HEK293 (cell line): ENCODE measurements around the gene PIK3CD.

Experiments
- SETDB1 ChIP-seq: IDR thresholded peaks from one replicate; pipeline ENCODE4 v1.6.1; 2017; ENCODE audit warnings: mild to moderate bottlenecking, low read length, moderate library complexity, mixed read lengths; ENCODE audit not compliant: insufficient read length
- ZNF549 ChIP-seq: fragments of 450-650 bp; IDR thresholded peaks from 2 replicates; pipeline ENCODE4 v1.5.1; 2018; ENCODE audit warnings: missing biosample characterization, missing genetic modification characterization, mild to moderate bottlenecking, inconsistent platforms, moderate library complexity
- ZNF629 ChIP-seq: fragments of 450-650 bp; formaldehyde crosslinking; IDR thresholded peaks from 2 replicates; pipeline ENCODE4 v1.5.1; 2017; ENCODE audit warnings: missing biosample characterization, missing genetic modification characterization
- TF ChIP-seq, protein P1 (sequence below): fragments of 450-650 bp; formaldehyde crosslinking; IDR thresholded peaks from 2 replicates; pipeline ENCODE4 v1.5.1; 2016; ENCODE audit warnings: missing biosample characterization, missing genetic modification characterization
- TF ChIP-seq, protein P2 (sequence below): fragments of 450-650 bp; formaldehyde crosslinking; IDR thresholded peaks from 2 replicates; pipeline ENCODE4 v1.5.1; 2016; ENCODE audit warnings: missing biosample characterization, missing genetic modification characterization
- TF ChIP-seq, protein P3 (sequence below): fragments of 450-650 bp; formaldehyde crosslinking; IDR thresholded peaks from 2 replicates; pipeline ENCODE4 v1.5.1; 2016; ENCODE audit warnings: missing biosample characterization, missing genetic modification characterization, low read depth
- TF ChIP-seq, protein P4 (sequence below): fragments of 450-650 bp; formaldehyde crosslinking; optimal IDR thresholded peaks from 2 replicates; pipeline ENCODE3; 2016; ENCODE audit warnings: missing biosample characterization, mild to moderate bottlenecking, missing genetic modification characterization
- TF ChIP-seq, protein P5 (sequence below): fragments of 450-650 bp; formaldehyde crosslinking; IDR thresholded peaks from 2 replicates; pipeline ENCODE4 v1.5.1; 2016; ENCODE audit warnings: missing biosample characterization, missing genetic modification characterization
- TF ChIP-seq, protein P6 (sequence below): sonication (generic); formaldehyde crosslinking; IDR thresholded peaks from 2 replicates; pipeline ENCODE4 v1.8.1; 2022; ENCODE audit warnings: mild to moderate bottlenecking, moderate library complexity, missing genetic modification reagents

DNA sequence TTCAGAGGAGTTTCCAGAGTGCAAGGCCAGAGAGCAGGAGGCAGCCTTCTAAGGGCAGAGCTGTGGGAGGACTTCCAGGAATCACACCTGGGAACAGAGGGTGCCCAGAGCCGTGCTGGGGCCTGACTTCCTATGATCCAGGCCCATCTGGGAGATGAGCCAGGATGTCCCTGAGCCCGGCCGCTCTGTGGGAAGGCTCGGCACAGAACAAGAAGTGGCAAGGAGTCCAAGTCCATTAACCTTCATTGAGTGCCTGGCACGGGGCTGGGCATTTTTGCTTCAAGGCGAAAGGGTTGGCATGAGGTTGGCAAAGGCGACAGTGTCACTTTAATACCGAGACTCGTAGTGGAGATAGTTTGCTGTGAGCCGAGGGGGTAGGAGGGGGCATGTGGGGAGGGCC, 44.6 kb upstream of the PIK3CD start:
- TF ChIP-seq, protein P1, sequence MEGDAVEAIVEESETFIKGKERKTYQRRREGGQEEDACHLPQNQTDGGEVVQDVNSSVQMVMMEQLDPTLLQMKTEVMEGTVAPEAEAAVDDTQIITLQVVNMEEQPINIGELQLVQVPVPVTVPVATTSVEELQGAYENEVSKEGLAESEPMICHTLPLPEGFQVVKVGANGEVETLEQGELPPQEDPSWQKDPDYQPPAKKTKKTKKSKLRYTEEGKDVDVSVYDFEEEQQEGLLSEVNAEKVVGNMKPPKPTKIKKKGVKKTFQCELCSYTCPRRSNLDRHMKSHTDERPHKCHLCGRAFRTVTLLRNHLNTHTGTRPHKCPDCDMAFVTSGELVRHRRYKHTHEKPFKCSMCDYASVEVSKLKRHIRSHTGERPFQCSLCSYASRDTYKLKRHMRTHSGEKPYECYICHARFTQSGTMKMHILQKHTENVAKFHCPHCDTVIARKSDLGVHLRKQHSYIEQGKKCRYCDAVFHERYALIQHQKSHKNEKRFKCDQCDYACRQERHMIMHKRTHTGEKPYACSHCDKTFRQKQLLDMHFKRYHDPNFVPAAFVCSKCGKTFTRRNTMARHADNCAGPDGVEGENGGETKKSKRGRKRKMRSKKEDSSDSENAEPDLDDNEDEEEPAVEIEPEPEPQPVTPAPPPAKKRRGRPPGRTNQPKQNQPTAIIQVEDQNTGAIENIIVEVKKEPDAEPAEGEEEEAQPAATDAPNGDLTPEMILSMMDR (tag by site-specific recombination), result no peak
- TF ChIP-seq ZNF629 (tag by site-specific recombination) (no peak), ZNF549 (tag by site-specific recombination) (no peak), SETDB1 (no peak)
- TF ChIP-seq, protein P2, sequence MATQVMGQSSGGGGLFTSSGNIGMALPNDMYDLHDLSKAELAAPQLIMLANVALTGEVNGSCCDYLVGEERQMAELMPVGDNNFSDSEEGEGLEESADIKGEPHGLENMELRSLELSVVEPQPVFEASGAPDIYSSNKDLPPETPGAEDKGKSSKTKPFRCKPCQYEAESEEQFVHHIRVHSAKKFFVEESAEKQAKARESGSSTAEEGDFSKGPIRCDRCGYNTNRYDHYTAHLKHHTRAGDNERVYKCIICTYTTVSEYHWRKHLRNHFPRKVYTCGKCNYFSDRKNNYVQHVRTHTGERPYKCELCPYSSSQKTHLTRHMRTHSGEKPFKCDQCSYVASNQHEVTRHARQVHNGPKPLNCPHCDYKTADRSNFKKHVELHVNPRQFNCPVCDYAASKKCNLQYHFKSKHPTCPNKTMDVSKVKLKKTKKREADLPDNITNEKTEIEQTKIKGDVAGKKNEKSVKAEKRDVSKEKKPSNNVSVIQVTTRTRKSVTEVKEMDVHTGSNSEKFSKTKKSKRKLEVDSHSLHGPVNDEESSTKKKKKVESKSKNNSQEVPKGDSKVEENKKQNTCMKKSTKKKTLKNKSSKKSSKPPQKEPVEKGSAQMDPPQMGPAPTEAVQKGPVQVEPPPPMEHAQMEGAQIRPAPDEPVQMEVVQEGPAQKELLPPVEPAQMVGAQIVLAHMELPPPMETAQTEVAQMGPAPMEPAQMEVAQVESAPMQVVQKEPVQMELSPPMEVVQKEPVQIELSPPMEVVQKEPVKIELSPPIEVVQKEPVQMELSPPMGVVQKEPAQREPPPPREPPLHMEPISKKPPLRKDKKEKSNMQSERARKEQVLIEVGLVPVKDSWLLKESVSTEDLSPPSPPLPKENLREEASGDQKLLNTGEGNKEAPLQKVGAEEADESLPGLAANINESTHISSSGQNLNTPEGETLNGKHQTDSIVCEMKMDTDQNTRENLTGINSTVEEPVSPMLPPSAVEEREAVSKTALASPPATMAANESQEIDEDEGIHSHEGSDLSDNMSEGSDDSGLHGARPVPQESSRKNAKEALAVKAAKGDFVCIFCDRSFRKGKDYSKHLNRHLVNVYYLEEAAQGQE, result no peak
- TF ChIP-seq, protein P3, sequence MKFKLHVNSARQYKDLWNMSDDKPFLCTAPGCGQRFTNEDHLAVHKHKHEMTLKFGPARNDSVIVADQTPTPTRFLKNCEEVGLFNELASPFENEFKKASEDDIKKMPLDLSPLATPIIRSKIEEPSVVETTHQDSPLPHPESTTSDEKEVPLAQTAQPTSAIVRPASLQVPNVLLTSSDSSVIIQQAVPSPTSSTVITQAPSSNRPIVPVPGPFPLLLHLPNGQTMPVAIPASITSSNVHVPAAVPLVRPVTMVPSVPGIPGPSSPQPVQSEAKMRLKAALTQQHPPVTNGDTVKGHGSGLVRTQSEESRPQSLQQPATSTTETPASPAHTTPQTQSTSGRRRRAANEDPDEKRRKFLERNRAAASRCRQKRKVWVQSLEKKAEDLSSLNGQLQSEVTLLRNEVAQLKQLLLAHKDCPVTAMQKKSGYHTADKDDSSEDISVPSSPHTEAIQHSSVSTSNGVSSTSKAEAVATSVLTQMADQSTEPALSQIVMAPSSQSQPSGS (tag by site-specific recombination), result no peak
- TF ChIP-seq, protein P4, sequence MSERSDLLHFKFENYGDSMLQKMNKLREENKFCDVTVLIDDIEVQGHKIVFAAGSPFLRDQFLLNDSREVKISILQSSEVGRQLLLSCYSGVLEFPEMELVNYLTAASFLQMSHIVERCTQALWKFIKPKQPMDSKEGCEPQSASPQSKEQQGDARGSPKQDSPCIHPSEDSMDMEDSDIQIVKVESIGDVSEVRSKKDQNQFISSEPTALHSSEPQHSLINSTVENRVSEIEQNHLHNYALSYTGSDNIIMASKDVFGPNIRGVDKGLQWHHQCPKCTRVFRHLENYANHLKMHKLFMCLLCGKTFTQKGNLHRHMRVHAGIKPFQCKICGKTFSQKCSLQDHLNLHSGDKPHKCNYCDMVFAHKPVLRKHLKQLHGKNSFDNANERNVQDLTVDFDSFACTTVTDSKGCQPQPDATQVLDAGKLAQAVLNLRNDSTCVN (tag by site-specific recombination), result no peak
- TF ChIP-seq, protein P5, sequence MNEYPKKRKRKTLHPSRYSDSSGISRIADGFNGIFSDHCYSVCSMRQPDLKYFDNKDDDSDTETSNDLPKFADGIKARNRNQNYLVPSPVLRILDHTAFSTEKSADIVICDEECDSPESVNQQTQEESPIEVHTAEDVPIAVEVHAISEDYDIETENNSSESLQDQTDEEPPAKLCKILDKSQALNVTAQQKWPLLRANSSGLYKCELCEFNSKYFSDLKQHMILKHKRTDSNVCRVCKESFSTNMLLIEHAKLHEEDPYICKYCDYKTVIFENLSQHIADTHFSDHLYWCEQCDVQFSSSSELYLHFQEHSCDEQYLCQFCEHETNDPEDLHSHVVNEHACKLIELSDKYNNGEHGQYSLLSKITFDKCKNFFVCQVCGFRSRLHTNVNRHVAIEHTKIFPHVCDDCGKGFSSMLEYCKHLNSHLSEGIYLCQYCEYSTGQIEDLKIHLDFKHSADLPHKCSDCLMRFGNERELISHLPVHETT, result no peak
- TF ChIP-seq, protein P6, sequence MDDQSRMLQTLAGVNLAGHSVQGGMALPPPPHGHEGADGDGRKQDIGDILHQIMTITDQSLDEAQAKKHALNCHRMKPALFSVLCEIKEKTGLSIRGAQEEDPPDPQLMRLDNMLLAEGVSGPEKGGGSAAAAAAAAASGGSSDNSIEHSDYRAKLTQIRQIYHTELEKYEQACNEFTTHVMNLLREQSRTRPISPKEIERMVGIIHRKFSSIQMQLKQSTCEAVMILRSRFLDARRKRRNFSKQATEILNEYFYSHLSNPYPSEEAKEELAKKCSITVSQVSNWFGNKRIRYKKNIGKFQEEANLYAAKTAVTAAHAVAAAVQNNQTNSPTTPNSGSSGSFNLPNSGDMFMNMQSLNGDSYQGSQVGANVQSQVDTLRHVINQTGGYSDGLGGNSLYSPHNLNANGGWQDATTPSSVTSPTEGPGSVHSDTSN (CRISPR knock-in tag), result no peak
